Liver (tissue), 3 donors: ENCODE measurements around the gene POLA1.

ENCODE experiments used
- EGR1 ChIP-seq, 2 donors: IDR thresholded peaks; 2 replicates each; pipeline ENCODE4 v1.6.1; 2016 to 2018; ENCODE audit warnings: antibody characterized with exemption in 2 of 2, low read depth in 2 of 2
- HNF4A ChIP-seq, 2 donors: conservative IDR thresholded peaks; 2 replicates each; pipeline ENCODE4 v1.6.1; 2016; ENCODE audit warnings: antibody characterized with exemption in 2 of 2, mild to moderate bottlenecking in 2 of 2
- JUND ChIP-seq, 2 donors: IDR thresholded peaks; 2 replicates each; pipeline ENCODE4 v1.6.1; 2016; ENCODE audit warnings: antibody characterized with exemption in 2 of 2
- TF ChIP-seq, protein P1 (sequence below): IDR thresholded peaks from 2 replicates; pipeline ENCODE4 v1.6.1; 2016; ENCODE audit warnings: antibody characterized with exemption
- TF ChIP-seq, protein P2 (sequence below): fragments of 150-350 bp; IDR thresholded peaks from 2 replicates; pipeline ENCODE4 v1.5.1; 2017; ENCODE audit warnings: improper control_type of control experiment, low read depth, low read length; ENCODE audit not compliant: missing input control
- TF ChIP-seq, protein P3 (sequence below): IDR thresholded peaks from 2 replicates; pipeline ENCODE4 v1.6.1; 2016; ENCODE audit warnings: antibody characterized with exemption, mild to moderate bottlenecking
- donor health status: healthy.
- donor health status: healthy.

DNA sequence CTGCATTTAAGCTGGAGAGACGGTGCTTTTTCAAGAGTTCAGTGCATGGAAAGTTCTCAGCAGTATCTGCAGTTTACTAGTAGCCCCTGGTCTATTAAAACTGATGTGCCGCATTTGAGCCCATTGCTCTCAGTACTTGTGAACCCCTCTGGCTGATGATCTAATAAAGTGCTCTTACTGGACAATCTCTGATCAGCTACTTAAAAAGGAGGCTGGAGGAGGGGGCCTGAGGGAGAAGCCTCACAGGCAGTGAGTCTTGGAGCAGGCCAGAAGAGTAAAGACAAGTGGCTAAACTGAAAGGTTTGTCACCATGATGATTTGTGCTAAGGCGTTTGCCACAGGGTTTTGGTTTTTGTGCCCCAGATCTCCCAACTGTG lies 183.6 kb downstream of the POLA1 start:
- TF ChIP-seq HNF4A (conservative IDR thresholded peaks at IDR 0.05): no peak
- TF ChIP-seq, protein P1, sequence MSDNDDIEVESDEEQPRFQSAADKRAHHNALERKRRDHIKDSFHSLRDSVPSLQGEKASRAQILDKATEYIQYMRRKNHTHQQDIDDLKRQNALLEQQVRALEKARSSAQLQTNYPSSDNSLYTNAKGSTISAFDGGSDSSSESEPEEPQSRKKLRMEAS: no peak
- TF ChIP-seq, protein P2, sequence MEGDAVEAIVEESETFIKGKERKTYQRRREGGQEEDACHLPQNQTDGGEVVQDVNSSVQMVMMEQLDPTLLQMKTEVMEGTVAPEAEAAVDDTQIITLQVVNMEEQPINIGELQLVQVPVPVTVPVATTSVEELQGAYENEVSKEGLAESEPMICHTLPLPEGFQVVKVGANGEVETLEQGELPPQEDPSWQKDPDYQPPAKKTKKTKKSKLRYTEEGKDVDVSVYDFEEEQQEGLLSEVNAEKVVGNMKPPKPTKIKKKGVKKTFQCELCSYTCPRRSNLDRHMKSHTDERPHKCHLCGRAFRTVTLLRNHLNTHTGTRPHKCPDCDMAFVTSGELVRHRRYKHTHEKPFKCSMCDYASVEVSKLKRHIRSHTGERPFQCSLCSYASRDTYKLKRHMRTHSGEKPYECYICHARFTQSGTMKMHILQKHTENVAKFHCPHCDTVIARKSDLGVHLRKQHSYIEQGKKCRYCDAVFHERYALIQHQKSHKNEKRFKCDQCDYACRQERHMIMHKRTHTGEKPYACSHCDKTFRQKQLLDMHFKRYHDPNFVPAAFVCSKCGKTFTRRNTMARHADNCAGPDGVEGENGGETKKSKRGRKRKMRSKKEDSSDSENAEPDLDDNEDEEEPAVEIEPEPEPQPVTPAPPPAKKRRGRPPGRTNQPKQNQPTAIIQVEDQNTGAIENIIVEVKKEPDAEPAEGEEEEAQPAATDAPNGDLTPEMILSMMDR: no peak
- no peak for TF ChIP-seq JUND (IDR thresholded peaks at IDR 0.05)
- TF ChIP-seq, protein P3, sequence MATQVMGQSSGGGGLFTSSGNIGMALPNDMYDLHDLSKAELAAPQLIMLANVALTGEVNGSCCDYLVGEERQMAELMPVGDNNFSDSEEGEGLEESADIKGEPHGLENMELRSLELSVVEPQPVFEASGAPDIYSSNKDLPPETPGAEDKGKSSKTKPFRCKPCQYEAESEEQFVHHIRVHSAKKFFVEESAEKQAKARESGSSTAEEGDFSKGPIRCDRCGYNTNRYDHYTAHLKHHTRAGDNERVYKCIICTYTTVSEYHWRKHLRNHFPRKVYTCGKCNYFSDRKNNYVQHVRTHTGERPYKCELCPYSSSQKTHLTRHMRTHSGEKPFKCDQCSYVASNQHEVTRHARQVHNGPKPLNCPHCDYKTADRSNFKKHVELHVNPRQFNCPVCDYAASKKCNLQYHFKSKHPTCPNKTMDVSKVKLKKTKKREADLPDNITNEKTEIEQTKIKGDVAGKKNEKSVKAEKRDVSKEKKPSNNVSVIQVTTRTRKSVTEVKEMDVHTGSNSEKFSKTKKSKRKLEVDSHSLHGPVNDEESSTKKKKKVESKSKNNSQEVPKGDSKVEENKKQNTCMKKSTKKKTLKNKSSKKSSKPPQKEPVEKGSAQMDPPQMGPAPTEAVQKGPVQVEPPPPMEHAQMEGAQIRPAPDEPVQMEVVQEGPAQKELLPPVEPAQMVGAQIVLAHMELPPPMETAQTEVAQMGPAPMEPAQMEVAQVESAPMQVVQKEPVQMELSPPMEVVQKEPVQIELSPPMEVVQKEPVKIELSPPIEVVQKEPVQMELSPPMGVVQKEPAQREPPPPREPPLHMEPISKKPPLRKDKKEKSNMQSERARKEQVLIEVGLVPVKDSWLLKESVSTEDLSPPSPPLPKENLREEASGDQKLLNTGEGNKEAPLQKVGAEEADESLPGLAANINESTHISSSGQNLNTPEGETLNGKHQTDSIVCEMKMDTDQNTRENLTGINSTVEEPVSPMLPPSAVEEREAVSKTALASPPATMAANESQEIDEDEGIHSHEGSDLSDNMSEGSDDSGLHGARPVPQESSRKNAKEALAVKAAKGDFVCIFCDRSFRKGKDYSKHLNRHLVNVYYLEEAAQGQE: no peak
- no peak for TF ChIP-seq EGR1 (IDR thresholded peaks at IDR 0.05; ENCODE audit: low read depth in 2 of 2)
